ENCODE measurements around the gene HSF4.

Gene HSF4

DNA sequence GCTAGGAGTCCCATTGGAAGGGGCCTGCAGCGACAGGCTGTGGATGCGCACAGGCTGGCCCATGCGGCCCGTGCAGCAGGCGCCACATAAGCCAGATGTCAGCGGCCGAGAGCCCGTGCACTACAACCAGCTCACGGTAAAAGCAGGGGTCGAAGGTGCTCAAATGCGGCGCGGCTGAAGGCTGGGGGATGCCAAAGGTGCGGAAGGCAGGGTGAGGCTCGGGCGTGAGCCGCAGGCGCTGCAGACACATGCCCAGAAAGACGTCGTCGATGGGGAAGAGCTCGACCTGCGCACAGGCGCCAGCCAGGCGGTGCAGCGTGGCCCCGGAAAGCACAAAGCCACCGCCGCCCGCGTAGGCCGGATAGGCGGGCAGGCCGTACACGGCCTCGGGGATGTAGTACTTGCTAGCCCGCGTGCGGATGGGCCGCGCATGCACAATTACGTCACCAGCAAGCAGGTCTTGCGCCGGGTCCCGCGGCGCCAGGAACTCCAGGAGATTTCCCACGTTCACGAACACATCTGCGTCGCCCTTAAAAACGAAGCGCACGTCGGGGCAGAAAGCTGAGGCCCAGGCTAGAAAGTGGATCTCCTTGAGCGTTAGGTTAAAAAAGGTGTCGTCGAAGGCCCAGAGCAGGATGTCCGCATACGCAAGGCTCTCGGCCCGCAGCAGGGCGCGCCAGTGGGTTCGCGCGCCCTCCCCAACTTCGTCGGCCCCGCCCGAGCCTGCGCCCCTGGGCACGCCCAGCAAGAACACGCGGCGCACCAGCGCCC lies 15.1 kb upstream of the HSF4 start:
- in situ Hi-C loops (cut with HindIII; ENCODE audit: low sequenced_read_pairs) = no loop called here

- in situ Hi-C loops (cut with HindIII; ENCODE audit: low sequenced_read_pairs) = no loop called here
Measured at GRCh38 chr16:67150047-67150832, 14.3 kb upstream of the HSF4 start.

GRCh38 chr16:67150833-67151396 lies 13.6 kb upstream of the HSF4 start, which contains the start of gene B3GNT9:
Gene B3GNT9, minus strand, starts transcription at chr16:67150998. Its CDS starts 513 bp downstream, at chr16:67150485.
- in situ Hi-C loops (cut with HindIII; ENCODE audit: low sequenced_read_pairs) = no loop called here

GRCh38 chr16:67151431-67152097 lies 13.0 kb upstream of the HSF4 start:
- in situ Hi-C loops (cut with HindIII; ENCODE audit: low sequenced_read_pairs) = no loop called here

DNA sequence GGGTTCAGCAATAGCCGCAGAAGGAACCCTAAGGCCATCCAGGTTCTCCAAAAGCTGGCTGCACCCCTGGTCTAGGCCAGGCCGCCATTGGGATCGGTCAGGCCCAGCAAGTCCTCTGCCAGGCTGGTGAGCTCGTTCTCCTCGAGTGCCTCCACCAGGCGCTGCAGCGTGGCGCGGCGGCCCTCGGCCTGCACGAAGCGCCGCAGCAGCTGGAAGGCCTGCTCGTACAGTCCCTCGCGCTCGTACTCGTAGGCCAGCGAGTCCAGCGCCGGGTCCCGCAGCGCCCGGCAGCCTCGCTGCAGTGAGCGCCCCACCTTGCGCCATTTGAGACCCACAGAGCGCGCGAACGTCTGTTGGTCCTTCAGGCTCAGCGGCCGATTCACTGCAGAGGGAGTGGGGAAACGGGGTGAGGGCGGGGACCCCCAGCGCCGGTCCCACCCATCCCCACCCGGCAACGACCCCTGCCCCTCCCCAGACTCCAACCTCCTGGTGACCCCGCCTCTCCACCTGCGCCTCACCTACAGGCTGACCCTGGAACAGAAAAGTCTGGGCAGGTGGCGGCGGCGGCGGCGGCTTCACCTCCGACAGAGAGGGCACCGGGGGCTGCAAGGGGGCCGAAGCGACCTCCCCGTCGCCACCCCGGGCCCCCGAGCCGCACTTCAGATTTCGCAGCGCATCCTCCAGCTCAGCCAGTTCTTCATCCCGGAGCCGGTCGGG lies 9.8 kb upstream of the HSF4 start:
- in situ Hi-C loops (cut with HindIII; ENCODE audit: low sequenced_read_pairs) = no loop called here

DNA sequence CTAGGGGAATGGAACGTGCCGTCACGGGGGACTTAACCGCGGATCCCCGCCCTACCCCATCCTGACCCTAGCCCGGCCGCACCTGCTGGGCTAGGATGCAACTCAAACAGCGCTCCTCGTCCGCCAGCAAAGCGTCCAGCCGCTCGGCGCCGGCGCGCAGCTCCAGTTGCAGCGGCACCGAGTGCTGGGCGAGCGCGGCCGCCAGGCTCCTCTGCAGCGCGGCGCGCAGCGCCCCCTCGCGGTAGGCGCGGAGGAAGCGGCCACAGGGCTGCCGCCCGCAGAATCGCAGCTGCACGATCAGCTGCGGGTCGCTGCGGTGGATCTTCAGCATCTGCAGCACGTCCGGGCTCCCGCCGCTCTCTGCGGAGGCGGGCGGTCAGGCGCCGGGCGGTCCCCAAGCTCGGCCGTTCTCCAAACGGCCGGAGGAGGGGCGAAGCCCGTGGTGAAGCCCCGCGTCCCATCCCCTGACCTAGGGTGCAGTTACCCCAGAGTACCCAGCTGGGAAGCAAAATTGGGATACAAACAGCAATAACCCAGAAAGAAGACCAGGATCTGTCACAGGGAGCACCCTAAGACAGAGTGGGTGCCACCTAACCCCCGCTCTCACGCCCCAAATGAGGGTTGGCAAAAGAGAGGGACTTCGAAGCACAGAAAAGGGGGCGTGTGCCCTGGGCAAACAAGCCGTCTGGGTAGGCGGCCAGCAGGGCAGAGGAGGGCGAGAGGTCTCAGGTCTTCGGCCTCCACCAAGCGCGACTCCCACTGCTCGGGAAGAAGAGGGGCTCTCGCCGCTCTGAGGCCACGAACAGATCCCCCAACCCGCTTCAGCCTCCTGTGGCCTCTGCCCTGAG lies 9.0 kb upstream of the HSF4 start:
- in situ Hi-C loops (cut with HindIII; ENCODE audit: low sequenced_read_pairs) = no loop called here

- in situ Hi-C loops (cut with HindIII; ENCODE audit: low sequenced_read_pairs) = no loop called here
Measured at GRCh38 chr16:67156143-67156844, 8.3 kb upstream of the HSF4 start.

DNA sequence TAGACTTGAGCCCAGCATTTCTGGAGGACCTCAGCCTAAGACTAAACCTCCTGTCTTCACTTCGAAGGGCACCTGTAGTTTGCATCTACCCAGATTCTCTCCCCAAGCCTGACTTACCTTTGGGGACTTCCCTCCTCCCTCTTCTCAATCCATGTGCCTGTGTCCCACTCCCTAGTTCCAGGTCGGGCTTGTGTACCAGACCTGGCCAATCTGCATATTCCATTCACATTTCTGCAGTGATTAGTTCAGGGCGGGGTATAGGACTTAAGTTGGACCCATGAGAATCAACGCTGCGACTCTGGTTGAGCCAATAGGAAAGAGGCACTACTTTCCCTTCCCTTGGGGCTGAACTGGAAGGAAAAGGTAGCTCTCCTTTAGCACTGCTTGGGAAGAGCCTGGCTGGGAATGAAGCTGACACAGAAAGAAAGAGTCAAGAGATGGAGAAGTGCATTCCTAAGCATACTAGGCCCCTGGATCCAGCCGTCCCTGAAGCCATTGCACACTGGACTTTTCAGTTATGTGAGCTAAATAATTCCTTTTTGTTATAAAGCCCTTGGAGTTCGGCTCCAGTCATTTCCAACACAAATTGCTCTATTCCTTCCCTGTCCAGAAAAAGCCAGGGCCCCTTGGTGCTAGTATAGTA lies 7.3 kb upstream of the HSF4 start:
- in situ Hi-C loops (cut with HindIII; ENCODE audit: low sequenced_read_pairs) = no loop called here

- in situ Hi-C loops (cut with HindIII; ENCODE audit: low sequenced_read_pairs) = no loop called here
Measured at GRCh38 chr16:67157892-67158635, 6.5 kb upstream of the HSF4 start.

DNA sequence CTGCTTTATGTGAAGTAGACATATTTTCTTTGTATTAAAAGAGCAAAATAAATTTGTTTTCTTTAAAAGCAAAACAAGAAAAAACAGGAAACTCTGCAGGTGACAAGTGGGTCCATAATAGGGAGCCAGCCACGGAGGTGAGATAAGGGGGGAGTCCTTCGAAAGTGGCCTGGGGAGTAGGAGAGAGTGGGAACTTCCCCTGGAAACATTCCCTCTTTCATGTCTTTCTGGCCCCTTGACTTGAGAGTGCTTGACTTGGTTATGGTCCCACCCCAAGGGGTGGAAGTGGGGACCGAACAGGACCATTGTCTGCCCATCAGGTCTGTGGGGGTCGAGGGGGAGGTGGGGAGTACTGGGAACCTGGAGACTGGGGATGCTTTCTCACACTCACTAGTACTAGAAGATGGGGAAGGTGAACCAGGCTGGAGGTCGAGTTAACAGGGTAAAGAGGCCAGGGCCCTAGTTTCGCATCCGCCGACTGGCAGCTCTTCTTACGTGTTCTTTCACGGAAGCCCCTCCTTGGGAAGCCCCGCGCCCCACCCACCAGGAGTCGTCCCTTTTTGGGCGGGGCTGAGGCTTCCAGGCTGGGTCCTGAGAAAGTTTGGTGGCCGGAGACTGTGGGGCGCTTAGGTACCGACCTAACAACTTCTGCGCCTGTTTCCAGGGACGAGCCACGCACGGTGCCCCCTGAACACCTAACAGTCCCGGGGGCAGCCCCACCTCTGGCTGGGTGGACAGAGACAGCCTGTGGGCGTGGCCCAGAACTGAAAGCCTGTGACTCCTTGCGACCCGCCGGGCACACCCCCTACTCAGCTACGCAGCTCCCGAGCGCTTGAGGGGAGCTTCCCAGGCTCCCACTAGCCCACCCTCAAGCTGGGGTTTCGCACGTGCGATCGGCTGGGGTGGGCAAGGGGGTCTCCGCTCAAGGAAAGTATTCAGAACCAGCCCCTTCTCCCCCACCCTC lies 5.6 kb upstream of the HSF4 start:
- in situ Hi-C loops (cut with HindIII; ENCODE audit: low sequenced_read_pairs) = no loop called here

- in situ Hi-C loops (cut with HindIII; ENCODE audit: low sequenced_read_pairs) = no loop called here
Measured at GRCh38 chr16:67161595-67162058, 2.9 kb upstream of the HSF4 start.

DNA sequence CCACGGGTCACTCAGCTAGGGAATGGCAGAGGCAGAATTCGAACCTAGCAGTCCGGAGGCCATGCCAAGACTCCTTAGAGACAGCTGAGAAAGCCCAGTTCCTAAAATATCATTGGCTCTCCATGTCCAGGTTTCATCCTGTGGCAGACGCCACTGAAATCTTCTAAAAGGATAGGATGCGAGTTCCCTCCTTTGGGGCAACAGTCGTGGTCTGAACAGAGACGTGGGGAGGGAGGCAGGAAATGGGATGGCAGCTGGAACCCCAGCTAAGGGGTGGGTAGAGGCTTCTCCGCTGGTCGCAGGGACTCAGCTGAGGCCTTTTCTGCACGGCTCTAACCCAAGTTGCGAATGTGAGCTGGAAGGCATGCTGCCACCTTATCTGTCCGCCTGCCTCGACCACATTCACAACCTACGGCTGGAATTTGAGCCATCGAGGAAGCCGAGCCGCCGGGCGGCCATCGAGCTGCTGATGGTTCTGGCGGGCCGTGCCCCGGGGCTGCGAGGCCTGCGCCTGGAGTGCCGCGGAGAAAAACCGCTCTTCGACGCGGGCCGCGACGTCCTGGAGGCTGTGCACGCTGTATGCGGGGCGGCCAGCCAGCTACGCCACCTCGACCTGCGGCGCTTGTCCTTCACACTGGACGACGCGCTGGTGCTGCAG lies 1.9 kb upstream of the HSF4 start:
- in situ Hi-C loops (cut with HindIII; ENCODE audit: low sequenced_read_pairs) = no loop called here

DNA sequence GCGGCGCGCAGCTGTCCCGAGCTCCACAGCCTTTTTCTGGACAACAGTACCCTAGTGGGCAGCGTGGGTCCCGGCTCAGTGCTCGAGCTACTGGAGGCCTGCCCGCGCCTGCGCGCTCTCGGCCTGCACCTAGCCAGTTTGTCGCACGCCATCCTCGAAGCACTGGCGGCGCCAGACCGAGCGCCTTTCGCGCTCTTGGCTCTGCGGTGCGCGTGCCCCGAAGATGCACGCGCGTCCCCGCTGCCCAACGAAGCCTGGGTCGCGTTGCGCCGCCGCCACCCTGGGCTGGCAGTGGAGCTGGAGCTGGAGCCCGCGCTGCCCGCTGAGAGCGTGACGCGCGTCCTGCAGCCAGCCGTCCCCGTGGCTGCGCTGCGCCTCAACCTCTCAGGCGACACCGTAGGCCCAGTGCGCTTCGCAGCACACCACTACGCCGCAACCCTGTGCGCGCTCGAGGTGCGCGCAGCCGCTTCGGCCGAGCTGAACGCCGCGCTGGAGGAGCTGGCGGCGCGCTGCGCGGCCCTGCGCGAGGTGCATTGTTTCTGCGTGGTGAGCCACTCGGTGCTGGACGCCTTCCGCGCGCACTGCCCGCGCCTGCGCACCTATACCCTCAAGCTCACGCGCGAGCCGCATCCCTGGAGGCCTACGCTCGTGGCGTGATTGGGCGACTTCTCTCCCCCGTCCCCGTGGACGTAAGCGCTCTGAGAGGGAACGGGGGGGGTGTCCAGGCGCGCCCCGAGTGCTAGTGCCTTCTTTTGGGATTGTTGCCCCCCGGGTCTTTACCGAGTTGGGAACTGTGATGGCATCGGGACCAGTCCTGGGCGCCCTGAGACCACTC lies 1.2 kb upstream of the HSF4 start:
- in situ Hi-C loops (cut with HindIII; ENCODE audit: low sequenced_read_pairs) = no loop called here

GRCh38 chr16:67163999-67164558 lies 466 bp upstream of the HSF4 start:
- in situ Hi-C loops (cut with HindIII; ENCODE audit: low sequenced_read_pairs) = no loop called here
